Ovary (tissue), 3 donors: Measurements from ENCODE around the gene GABBR2.

Source experiments
- CTCF ChIP-seq, 3 donors: fragments of 450-650 bp in 2 of 3; fragments of 200-600 bp in 1 of 3; IDR thresholded peaks; one replicate each; pipeline versions ENCODE4 v1.5.1 to v1.8.0; 2016 to 2022; ENCODE audit warnings: antibody characterized with exemption in 3 of 3, mild to moderate bottlenecking in 1 of 3
- POLR2A ChIP-seq: fragments of 450-650 bp; IDR thresholded peaks from one replicate; pipeline ENCODE4 v1.6.1; 2017; ENCODE audit warnings: antibody characterized with exemption, mild to moderate bottlenecking, moderate library complexity
- donor health status: DM: no; HTN: no; CAD: no.

DNA sequence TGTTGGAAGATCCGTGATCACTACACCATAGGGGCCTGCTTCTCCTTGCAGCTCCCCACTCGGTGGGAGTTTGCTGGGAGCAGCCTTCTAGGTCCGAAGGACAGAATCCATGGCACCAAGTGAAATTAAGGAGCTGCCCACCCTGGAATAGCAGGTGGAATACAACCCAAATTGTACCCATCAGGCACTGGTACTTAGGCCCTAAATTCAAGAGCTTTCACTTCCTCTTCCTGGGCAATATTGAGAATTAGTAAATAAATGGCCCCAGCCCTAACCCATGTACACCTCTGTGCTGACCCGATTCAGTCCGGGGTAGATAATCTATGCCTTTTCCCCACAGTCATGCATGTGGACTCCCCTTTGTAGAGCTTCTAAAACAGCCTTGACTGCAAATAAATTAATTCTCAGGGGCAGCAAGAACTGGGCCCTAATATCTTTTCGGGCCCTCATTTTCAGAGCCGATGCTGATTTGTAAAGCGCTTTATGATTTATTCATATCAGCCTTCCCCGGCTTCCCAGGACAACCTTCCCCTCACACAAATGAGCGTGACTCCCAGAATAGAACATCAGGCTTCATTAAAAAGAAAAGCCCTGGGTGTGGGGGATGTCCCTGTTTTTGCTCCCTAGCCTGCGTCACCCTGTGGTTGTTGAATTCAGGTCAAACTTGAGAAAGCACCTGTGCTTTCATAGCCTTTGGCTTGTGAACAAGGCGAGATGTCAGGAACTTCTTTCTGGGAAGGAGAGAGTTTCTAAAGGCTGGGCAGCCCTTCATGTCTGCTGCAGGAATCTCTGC lies 327.2 kb downstream of the GABBR2 start:
- no peak for TF ChIP-seq CTCF (IDR thresholded peaks at IDR 0.05)
- no peak for TF ChIP-seq POLR2A
